OCI-LY7 (cell line): ENCODE results near the gene SAPCD1. TPM values are rescaled to one million over a fixed set of nuclear protein-coding genes. Genes with fewer than 3 reads are reported as not detected.

Experiments
- BruUV-seq: library from RNA; stranded (reverse); fragments of 400-500 nt; replicated peaks from 2 replicates; lab custom pipeline; 2021; lab: Mats Ljungman, UMichigan
- CTCF ChIA-PET: fragments of 300-600 bp; sonication (Branson Sonifier 250); formaldehyde crosslinking; loops from one replicate; lab custom pipeline; 2022; ENCODE audit warnings: antibody characterized with exemption; ENCODE audit not compliant: unreplicated experiment; lab: Charles Lee
- POLR2A ChIA-PET: fragments of 300-600 bp; sonication (Branson Sonifier 250); formaldehyde crosslinking; loops from one replicate; lab custom pipeline; 2022; ENCODE audit warnings: antibody characterized with exemption; lab: Charles Lee
- DNase-seq: peaks from one replicate; pipeline ENCODE4 v3.0.0-alpha.2; 2015; ENCODE audit warnings: low spot score
- H2AFZ ChIP-seq: fragments of 200-600 bp; sonication (generic), shearing (Covaris generic); 2 replicates; pipeline ENCODE4 v1.6.1; 2014; ENCODE audit warnings: mild to moderate bottlenecking, antibody characterized with exemption, low read length, moderate library complexity
- H3K27ac ChIP-seq: fragments of 200-600 bp; sonication (generic); 2 replicates; pipeline ENCODE4 v1.5.1; 2014; ENCODE audit warnings: mixed run types, low read depth, mild to moderate bottlenecking, moderate library complexity, low read length, inconsistent platforms; ENCODE audit not compliant: poor library complexity, severe bottlenecking
- H3K36me3 ChIP-seq: fragments of 200-600 bp; sonication (generic); 2 replicates; pipeline ENCODE4 v1.6.1; 2014; ENCODE audit warnings: mild to moderate bottlenecking, antibody characterized with exemption, low read length, moderate library complexity, mixed read lengths; ENCODE audit not compliant: insufficient read depth
- H3K4me1 ChIP-seq: fragments of 200-600 bp; sonication (generic); 2 replicates; pipeline ENCODE4 v1.5.1; 2014; ENCODE audit warnings: mild to moderate bottlenecking, low read length; ENCODE audit not compliant: insufficient read depth, poor library complexity, severe bottlenecking
- H3K4me2 ChIP-seq: fragments of 200-600 bp; sonication (generic); 2 replicates; pipeline ENCODE4 v1.6.1; 2014; ENCODE audit warnings: mild to moderate bottlenecking, low read length
- H3K4me3 ChIP-seq: fragments of 200-600 bp; sonication (generic); 2 replicates; pipeline ENCODE4 v1.5.1; 2014; ENCODE audit warnings: mild to moderate bottlenecking, low read depth, low read length; ENCODE audit not compliant: poor library complexity, severe bottlenecking
- H3K79me2 ChIP-seq: fragments of 200-600 bp; sonication (generic); 2 replicates; pipeline ENCODE4 v1.6.1; 2016; ENCODE audit warnings: low read depth, mild to moderate bottlenecking, low read length, moderate library complexity, mixed read lengths; ENCODE audit not compliant: insufficient read depth
- H3K9me2 ChIP-seq: fragments of 200-600 bp; sonication (generic); 2 replicates; pipeline ENCODE4 v1.6.1; 2016; ENCODE audit warnings: mild to moderate bottlenecking, low read length, mixed read lengths; ENCODE audit not compliant: insufficient read depth
- H3K9me3 ChIP-seq: fragments of 200-600 bp; sonication (generic); 2 replicates; pipeline ENCODE4 v1.6.1; 2014; ENCODE audit warnings: mild to moderate bottlenecking, mixed run types, low read length, mixed read lengths
- H4K20me1 ChIP-seq: fragments of 200-600 bp; sonication (generic); 2 replicates; pipeline ENCODE4 v1.6.1; 2014; ENCODE audit warnings: mild to moderate bottlenecking, antibody characterized with exemption, low read length, moderate library complexity, mixed read lengths; ENCODE audit not compliant: insufficient read depth
- EZH2phosphoT487 ChIP-seq: fragments of 200-600 bp; sonication (generic); IDR thresholded peaks from 2 replicates; pipeline ENCODE4 v1.6.1; 2018; ENCODE audit warnings: low read depth, borderline replicate concordance, mild to moderate bottlenecking, mixed run types, antibody characterized with exemption, low read length, moderate library complexity, mixed read lengths
- intact Hi-C: fragments of 100-400 bp; cut with micrococcal nuclease; formaldehyde crosslinking; loops from one replicate; pipeline ENCODE4 v1.10.0; 2022; ENCODE audit not compliant: unreplicated experiment
- total RNA-seq, 2 experiments: library from RNA; depleted of rRNA in 1 of 2; stranded (reverse); fragments of >200 nt in 1 of 2; shearing (Covaris generic) in 1 of 2; gene quantifications; 2 replicates each; pipeline ENCODE4 v1.2.3, GENCODE V29; 2014 to 2022
- TF ChIP-seq, protein P1 (sequence below): fragments of 200-600 bp; sonication (generic); conservative IDR thresholded peaks from 2 replicates; pipeline ENCODE4 v1.5.1; 2014; ENCODE audit warnings: mild to moderate bottlenecking, antibody characterized with exemption, low read length, moderate library complexity, mixed read lengths

The SAPCD1 gene
- total RNA-seq, 2 experiments from 2014 or later: 31.3 to 53.5 TPM

DNA sequence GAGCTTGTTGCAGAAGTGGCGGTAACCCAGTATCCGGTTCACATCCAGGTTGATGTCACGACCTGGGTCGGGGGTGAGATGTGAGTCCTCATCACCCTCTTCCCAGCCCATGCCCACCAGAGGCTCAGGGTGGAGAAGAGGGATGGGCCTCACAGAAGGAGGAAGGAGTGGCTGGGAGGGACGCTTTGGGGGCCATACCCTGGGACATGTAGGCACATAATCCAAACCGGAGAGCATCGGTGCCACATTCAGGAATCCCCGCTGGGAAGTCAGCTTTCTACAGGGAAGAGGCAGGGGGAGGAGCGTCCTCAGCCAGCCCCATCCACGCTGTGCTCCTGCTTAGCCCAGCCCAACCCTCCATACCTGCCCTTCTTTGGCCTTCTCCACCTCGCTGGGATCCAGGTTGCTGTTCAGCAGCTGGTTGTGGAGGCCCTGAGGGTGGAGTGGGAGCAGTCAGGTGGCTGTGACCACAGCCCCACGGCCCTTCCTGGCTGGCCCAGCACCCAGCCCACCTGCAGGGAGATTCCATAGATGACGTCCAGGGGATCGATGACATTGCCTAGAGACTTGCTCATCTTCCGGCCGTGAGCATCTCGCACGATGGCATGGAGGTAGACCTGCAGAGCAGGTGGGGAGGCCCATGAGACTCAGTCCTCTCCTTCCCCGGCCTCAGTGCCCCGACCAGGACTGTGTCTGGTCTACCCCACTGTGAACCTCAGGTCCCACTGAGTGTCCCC is 18.2 kb downstream of the SAPCD1 start:
- H3K9me2 ChIP-seq: no peaks in the 10 kb centered on the region
- H3K79me2 ChIP-seq: no peaks in the 10 kb centered on the region
- TF ChIP-seq EZH2phosphoT487: no peak
- TF ChIP-seq, protein P1, sequence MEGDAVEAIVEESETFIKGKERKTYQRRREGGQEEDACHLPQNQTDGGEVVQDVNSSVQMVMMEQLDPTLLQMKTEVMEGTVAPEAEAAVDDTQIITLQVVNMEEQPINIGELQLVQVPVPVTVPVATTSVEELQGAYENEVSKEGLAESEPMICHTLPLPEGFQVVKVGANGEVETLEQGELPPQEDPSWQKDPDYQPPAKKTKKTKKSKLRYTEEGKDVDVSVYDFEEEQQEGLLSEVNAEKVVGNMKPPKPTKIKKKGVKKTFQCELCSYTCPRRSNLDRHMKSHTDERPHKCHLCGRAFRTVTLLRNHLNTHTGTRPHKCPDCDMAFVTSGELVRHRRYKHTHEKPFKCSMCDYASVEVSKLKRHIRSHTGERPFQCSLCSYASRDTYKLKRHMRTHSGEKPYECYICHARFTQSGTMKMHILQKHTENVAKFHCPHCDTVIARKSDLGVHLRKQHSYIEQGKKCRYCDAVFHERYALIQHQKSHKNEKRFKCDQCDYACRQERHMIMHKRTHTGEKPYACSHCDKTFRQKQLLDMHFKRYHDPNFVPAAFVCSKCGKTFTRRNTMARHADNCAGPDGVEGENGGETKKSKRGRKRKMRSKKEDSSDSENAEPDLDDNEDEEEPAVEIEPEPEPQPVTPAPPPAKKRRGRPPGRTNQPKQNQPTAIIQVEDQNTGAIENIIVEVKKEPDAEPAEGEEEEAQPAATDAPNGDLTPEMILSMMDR: no peak
- H3K4me3 ChIP-seq: no peak overlapping the region
- POLR2A ChIA-PET: no interaction called here
- no peaks in the 10 kb centered on the region for H3K9me3 ChIP-seq
- no peak overlapping the region for H3K4me2 ChIP-seq
- H3K27ac ChIP-seq: no peak overlapping the region
- no peak for DNase-seq
- no TSS peak for BruUV-seq
- no peaks in the 10 kb centered on the region for H3K4me1 ChIP-seq
- intact Hi-C loops: no loop called here
- CTCF ChIA-PET: no interaction called here
- H4K20me1 ChIP-seq: no peaks in the 10 kb centered on the region
- H2AFZ ChIP-seq: no peak overlapping the region
- peaks cover 80% of the 10 kb centered on the region for H3K36me3 ChIP-seq

GRCh38 chr6:31781244-31782125 is 19.0 kb downstream of the SAPCD1 start:
- H3K4me2 ChIP-seq: no peak overlapping the region
- H3K4me1 ChIP-seq: no peaks in the 10 kb centered on the region
- ChIA-PET POLR2A (no interaction called here), CTCF (no interaction called here)
- no TSS peak for BruUV-seq
- H3K36me3 ChIP-seq: peaks cover 88% of the 10 kb centered on the region
- H3K9me2 ChIP-seq: no peaks in the 10 kb centered on the region
- no peak overlapping the region for H2AFZ ChIP-seq
- H3K27ac ChIP-seq: no peak overlapping the region
- H4K20me1 ChIP-seq: no peaks in the 10 kb centered on the region
- no peaks in the 10 kb centered on the region for H3K79me2 ChIP-seq
- H3K4me3 ChIP-seq: no peak overlapping the region
- intact Hi-C loops: no loop called here
- DNase-seq: no peak
- TF ChIP-seq EZH2phosphoT487: no peak
- TF ChIP-seq, protein P1: no peak
- no peaks in the 10 kb centered on the region for H3K9me3 ChIP-seq
